ENCODE data around the gene TCTN2. TPM values are rescaled to one million over a fixed set of nuclear protein-coding genes. Genes with fewer than 3 reads are reported as not detected.

TCTN2 gene
- total RNA-seq, 1 donor from 2014 or later = 6.1 TPM

DNA sequence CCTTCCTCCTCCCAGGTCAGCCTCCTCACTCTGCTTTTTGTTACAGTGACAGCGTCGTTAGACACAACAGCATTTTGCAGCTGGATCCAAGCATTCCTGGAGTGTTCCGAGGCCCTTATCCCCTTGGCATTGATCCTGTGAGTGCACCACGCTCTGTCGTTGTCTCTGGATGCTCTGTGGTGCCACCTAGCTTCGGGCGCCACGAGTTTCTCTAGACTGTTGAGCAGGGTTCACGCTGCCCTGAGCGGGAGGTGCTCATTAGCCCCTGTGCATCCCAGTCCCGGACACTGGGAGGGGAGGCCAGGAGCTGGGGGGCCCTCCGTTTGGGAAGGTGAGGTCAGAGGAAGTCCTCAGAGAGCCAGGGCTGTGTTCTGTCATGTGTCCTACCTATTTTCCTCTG is 73.9 kb downstream of the TCTN2 start:
- intact Hi-C loops (cut with DNase I) = no loop called here
- Histone ChIP-seq H3K4me3 (no peak overlapping the region), H3K27ac (no peak overlapping the region), H3K27me3 (no peaks in the 10 kb centered on the region), H3K9me3 (no peaks in the 10 kb centered on the region), H3K36me3 (peaks cover 0 to 49% of the 10 kb centered on the region in 2 donors), H3K4me1 (no peaks in the 10 kb centered on the region)
- no peak for DNase-seq (ENCODE audit: extremely low spot score in 2 of 2)
- TF ChIP-seq, protein P1, sequence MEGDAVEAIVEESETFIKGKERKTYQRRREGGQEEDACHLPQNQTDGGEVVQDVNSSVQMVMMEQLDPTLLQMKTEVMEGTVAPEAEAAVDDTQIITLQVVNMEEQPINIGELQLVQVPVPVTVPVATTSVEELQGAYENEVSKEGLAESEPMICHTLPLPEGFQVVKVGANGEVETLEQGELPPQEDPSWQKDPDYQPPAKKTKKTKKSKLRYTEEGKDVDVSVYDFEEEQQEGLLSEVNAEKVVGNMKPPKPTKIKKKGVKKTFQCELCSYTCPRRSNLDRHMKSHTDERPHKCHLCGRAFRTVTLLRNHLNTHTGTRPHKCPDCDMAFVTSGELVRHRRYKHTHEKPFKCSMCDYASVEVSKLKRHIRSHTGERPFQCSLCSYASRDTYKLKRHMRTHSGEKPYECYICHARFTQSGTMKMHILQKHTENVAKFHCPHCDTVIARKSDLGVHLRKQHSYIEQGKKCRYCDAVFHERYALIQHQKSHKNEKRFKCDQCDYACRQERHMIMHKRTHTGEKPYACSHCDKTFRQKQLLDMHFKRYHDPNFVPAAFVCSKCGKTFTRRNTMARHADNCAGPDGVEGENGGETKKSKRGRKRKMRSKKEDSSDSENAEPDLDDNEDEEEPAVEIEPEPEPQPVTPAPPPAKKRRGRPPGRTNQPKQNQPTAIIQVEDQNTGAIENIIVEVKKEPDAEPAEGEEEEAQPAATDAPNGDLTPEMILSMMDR (IDR thresholded peaks at IDR 0.05) = no peak
- no peak for TF ChIP-seq POLR2AphosphoS5 (IDR thresholded peaks at IDR 0.05; ENCODE audit: insufficient read depth in 1 of 2, low read depth in 1 of 2)
- no peak for TF ChIP-seq POLR2A (IDR thresholded peaks at IDR 0.05)

DNA sequence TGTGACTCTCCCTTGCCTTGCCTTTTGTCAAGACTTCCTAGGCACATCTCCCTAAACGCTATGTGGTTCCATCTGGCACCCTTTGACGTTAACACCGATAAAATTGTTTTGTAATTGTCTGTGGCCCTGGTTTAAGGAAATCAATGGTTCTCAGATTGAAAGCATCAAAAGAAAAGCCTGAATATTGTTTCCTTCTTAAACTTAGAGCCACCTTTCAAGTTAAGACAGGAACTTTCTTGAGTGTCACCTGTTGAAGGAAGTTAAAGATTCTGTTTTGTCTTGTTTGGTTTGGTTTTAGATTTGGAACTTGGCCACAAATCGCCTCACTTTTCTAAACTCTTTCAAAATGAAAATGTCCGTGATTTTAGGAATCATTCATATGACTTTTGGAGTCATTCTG is 76.4 kb downstream of the TCTN2 start:
- Histone ChIP-seq H3K36me3 (peaks cover 0 to 41% of the 10 kb centered on the region in 2 donors), H3K27me3 (no peaks in the 10 kb centered on the region), H3K27ac (no peak overlapping the region), H3K9me3 (no peaks in the 10 kb centered on the region), H3K4me1 (no peaks in the 10 kb centered on the region), H3K4me3 (no peak overlapping the region)
- DNase-seq (ENCODE audit: extremely low spot score in 2 of 2) = no peak
- no peak for TF ChIP-seq POLR2AphosphoS5 (IDR thresholded peaks at IDR 0.05; ENCODE audit: insufficient read depth in 1 of 2, low read depth in 1 of 2)
- TF ChIP-seq, protein P1 (IDR thresholded peaks at IDR 0.05) = no peak
- no peak for TF ChIP-seq POLR2A (IDR thresholded peaks at IDR 0.05)
- intact Hi-C loops (cut with DNase I) = no loop called here

DNA sequence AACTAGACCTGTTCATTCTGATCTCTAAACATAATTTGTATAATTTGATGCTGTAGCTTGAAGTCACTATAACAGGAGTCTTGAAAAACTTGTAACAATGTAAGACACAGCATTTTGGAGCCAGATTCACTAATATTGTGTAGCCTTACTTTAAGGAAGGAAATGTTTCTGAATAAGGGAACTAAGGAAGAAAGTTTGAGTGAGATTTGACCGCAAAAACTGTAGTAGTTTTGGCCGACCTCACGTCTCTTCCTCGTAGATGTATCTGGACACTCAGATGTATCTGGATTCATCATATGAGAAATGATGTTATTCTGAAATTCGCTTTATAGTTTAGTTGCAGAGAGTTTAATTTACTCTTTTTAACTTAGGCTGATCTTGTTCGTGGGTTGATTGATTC is 77.2 kb downstream of the TCTN2 start:
- Histone ChIP-seq H3K36me3 (peaks cover 0 to 38% of the 10 kb centered on the region in 2 donors), H3K27me3 (no peaks in the 10 kb centered on the region), H3K27ac (no peak overlapping the region), H3K4me1 (no peaks in the 10 kb centered on the region), H3K4me3 (no peak overlapping the region), H3K9me3 (no peaks in the 10 kb centered on the region)
- intact Hi-C loops (cut with DNase I) = no loop called here
- DNase-seq (ENCODE audit: extremely low spot score in 2 of 2) = no peak
- TF ChIP-seq, protein P1 (IDR thresholded peaks at IDR 0.05) = no peak
- TF ChIP-seq POLR2A (IDR thresholded peaks at IDR 0.05) (no peak), POLR2AphosphoS5 (IDR thresholded peaks at IDR 0.05; ENCODE audit: insufficient read depth in 1 of 2, low read depth in 1 of 2) (no peak)

DNA sequence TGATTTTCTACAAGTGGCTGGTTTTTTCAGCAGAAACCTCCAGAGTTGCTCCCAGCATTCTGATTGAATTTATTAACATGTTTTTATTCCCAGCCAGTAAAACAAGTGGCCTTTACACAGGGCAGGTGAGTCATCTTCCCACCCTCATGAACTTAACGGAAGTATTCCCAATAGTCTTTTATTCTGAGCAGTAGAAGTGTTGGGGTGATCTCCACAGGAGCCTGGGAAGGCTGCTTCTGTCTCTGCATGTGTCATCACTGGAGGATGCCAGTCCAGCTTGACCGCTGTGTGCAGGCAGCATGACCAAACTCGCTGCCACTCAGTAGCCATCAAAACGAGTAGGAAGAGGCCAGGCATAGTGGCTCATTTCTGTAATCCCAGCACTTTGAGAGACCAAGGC is 77.7 kb downstream of the TCTN2 start:
- Histone ChIP-seq H3K4me3 (no peak overlapping the region), H3K9me3 (no peaks in the 10 kb centered on the region), H3K27me3 (no peaks in the 10 kb centered on the region), H3K4me1 (no peaks in the 10 kb centered on the region), H3K27ac (no peak overlapping the region), H3K36me3 (peaks cover 0 to 33% of the 10 kb centered on the region in 2 donors)
- DNase-seq (ENCODE audit: extremely low spot score in 2 of 2) = no peak
- intact Hi-C loops (cut with DNase I) = no loop called here
- TF ChIP-seq, protein P1 (IDR thresholded peaks at IDR 0.05) = no peak
- TF ChIP-seq POLR2AphosphoS5 (IDR thresholded peaks at IDR 0.05; ENCODE audit: insufficient read depth in 1 of 2, low read depth in 1 of 2) (no peak), POLR2A (IDR thresholded peaks at IDR 0.05) (no peak)

DNA sequence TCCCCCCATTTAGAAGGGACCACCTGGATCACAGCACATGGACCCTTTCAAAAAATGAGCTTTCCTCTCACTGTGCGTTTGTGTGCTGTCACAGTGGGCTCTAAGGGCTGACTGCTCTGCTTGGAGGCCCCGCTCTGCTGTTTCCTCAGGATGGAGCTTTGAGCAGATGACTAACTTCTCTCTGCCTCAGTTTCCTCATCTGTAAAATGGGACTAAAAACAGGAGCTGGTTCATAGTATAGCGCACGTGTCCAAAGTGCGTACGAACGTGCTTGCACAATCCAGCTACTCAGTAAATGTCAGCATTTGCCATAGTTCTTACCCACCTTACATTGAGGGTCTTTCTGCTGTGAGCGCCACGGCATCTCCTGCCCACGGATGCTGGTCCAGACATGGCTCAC is 78.4 kb downstream of the TCTN2 start:
- intact Hi-C loops (cut with DNase I) = no loop called here
- TF ChIP-seq, protein P1 (IDR thresholded peaks at IDR 0.05) = no peak
- Histone ChIP-seq H3K4me1 (no peaks in the 10 kb centered on the region), H3K9me3 (no peaks in the 10 kb centered on the region), H3K4me3 (no peak overlapping the region), H3K27me3 (no peaks in the 10 kb centered on the region), H3K36me3 (peaks cover 0 to 32% of the 10 kb centered on the region in 2 donors), H3K27ac (no peak overlapping the region)
- no peak for DNase-seq (ENCODE audit: extremely low spot score in 2 of 2)
